GM21515 (cell line): ENCODE results near the gene ITGAX.
A peak's percentile ranks its signal among the peaks of the same experiment; 100 is the strongest.
"Not testable (repeated sequence)": the region's sequence is repeated elsewhere in the genome, so short reads cannot be mapped to it uniquely, and the experiment has no call there.

Experiments
- ATAC-seq: cut with Tn5 transposase; IDR thresholded peaks from one replicate; pipeline ENCODE4 v1.9.1; 2021; ENCODE audit not compliant: unreplicated experiment

Gene ITGAX

GRCh38 chr16:31354394-31355291 lies at the start of gene ITGAX:
ITGAX (plus strand) TSS chr16:31355176; CDS start chr16:31355255, 79 bp downstream.
- peak; percentile 64 for ATAC-seq

GRCh38 chr16:31305219-31305618 lies 49.8 kb upstream of the ITGAX start:
- ATAC-seq, result no peak

GRCh38 chr16:31308381-31308780 lies 46.6 kb upstream of the ITGAX start:
- ATAC-seq, result not testable (repeated sequence)

GRCh38 chr16:31322500-31322899 lies 32.5 kb upstream of the ITGAX start:
- ATAC-seq, result no peak

- no peak for ATAC-seq
Observed at GRCh38 chr16:31323959-31324629, 30.9 kb upstream of the ITGAX start.

- ATAC-seq, result no peak
Observed at GRCh38 chr16:31325171-31325570, 29.8 kb upstream of the ITGAX start.

GRCh38 chr16:31327646-31328225 lies 27.2 kb upstream of the ITGAX start:
- ATAC-seq, result no peak

GRCh38 chr16:31328322-31329052 lies 26.5 kb upstream of the ITGAX start:
- no peak for ATAC-seq

- ATAC-seq, result no peak
Observed at GRCh38 chr16:31329671-31330552, 25.1 kb upstream of the ITGAX start.

- ATAC-seq, result no peak
Observed at GRCh38 chr16:31330553-31330890, 24.5 kb upstream of the ITGAX start.

- ATAC-seq, result no peak
Observed at GRCh38 chr16:31331141-31331764, 23.7 kb upstream of the ITGAX start.

GRCh38 chr16:31331807-31332301 lies 23.1 kb upstream of the ITGAX start:
- no peak for ATAC-seq

- ATAC-seq, result no peak
Observed at GRCh38 chr16:31332544-31332943, 22.4 kb upstream of the ITGAX start.

GRCh38 chr16:31333686-31334649 lies 21.0 kb upstream of the ITGAX start:
- no peak for ATAC-seq

- no peak for ATAC-seq
Observed at GRCh38 chr16:31334934-31335333, 20.0 kb upstream of the ITGAX start.

- ATAC-seq, result no peak
Observed at GRCh38 chr16:31335431-31335830, 19.5 kb upstream of the ITGAX start.

- not testable (repeated sequence) for ATAC-seq
Observed at GRCh38 chr16:31338166-31338685, 16.8 kb upstream of the ITGAX start.

GRCh38 chr16:31344712-31345111 lies 10.3 kb upstream of the ITGAX start:
- ATAC-seq, result peak; percentile 82
